Measurements from ENCODE around the gene QRFP. TPM values are rescaled to one million over a fixed set of nuclear protein-coding genes. Genes with fewer than 3 reads are reported as not detected.

QRFP gene
- total RNA-seq, 1 donor from 2014 or later: not detected

DNA sequence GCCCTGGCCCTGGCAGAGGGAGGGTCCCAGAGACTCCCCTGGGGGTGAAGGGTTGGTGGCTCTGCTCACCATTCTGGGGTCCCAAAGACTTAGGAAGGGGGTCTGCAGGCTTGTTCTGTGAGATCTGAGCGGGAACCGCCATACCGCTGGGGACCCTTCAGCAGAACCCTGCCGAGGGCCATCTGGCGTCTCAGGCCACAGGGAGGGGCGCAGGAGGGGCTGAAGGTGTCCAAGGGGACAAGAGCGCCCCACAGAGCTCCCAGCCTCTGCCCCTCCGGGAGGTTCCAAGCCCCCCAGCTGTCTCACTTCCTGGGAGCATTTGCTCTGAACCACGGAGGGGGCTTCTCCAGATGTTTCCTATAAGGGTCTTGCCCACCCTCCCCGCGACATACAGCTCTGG, 37.6 kb upstream of the QRFP start:
- no peak for DNase-seq (ENCODE audit: extremely low read depth, low read depth, low spot score)

DNA sequence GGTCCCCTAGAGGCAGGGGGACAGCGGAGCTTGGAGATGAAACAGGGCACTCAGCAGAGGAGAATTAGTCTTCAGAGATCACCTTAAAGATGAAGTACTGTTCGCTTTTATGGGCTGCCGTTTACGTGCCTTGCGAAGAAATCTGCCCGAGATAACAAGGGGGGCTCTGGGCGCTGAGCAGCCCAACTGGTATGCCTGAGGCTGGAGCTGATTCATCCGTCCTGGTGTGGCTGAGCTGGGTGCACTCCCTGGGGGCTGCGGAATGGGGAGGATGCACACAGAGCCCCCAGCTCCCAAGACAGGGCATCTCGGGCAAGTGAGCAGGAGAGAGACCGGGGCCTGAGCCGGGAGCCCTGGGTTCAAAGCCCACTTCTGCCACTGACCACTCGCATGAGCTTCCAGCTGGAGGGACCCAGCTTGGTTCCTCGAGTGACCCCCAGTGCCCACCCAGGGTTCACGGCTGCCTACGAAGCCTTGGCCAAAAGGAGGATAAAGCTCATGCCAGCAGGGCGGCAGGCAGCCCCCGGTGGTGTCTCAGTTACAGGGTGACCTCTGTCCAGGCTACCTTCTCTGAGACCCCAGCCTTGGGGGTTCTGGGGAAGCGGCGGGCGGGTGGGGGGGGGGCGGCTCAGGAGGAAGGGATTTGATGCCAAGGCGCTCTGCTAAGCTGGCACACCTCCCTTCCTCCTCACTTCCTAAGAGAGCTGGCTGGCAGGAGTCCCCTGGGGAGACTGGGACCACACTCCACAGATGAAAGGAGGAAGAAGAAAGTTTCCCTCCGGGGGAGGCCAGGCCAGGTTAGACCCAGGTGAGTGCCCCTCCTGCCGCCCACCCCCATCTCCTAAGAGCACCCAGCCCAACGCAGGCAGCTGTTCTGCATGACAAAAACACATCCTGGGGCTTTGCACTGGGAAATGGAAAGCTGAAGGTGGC, 36.8 kb upstream of the QRFP start:
- no peak for DNase-seq (ENCODE audit: extremely low read depth, low read depth, low spot score)

DNA sequence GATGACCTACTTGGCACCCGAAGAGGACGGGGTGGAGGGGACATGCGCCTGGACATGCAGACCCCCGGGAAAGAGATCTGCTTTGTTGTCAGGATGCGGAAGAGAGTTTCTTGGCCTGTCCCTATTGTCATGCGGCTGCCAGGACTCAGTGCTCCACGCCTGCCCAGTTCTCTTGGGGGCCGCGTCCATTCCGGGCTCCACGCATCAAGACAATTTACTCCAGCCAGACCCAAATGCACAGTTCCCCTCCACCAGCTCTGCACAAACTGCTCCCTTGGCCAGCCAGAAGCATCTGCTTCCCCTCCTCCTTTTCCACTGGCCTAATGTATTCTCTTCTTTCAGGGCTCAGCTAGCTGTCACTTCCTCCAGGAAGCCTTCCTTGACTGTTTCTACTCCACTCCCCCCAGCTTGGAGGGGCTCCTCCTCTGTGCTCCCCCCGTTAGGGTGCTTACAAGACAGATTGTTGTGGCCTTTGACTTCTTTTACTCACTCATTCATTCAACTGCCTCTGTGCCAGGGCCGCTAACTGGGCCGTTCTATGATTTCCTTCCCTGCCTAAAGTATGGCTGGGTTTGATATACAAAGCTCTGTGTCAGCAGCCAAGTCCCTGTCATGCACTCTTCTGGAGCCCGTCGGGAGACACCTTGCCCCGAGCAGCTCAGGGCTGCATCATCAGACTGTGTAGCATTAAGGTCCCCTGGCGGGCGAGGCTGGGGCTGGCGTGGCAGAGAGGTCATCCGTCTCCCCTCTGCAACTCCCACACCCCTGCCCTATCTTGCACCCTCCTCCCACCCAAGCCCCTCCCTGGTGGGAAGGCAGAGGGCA, 35.9 kb upstream of the QRFP start:
- DNase-seq (ENCODE audit: extremely low read depth, low read depth, low spot score): no peak

DNA sequence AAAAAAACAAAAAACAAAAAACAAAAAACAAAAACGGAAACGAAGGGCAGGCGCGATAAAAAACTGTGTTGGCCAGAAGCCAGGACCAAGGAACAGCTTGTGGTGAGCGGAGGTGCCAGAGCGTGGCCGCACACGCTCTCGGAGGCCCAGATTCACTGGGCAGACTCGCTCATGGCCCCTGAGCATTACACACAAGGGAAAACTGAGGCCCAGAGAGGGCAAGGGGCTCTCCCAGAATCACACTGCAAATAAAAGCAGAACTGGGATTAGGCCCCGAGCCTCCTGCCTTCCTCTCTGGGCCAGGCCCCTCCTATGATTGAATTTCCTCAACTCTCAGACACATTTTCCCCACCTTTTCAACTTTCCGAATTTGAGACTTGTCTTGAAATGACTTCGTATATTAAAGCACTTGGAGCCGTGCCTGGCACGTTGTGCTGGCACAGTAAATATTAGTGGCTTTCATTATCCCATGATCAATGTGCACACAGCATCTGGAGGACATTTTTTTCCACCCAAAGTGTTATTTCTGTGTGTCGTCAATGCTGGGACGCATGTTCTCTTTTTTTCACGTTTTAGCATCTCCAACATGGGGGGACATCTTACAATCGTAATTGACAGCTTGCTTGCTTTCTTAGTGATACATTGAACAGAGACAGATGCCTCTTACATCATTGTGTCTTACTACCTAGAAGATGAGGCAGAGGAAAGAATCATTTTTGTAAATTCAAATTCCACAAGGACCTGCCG, 35.1 kb upstream of the QRFP start:
- DNase-seq (ENCODE audit: extremely low read depth, low read depth, low spot score): no peak

DNA sequence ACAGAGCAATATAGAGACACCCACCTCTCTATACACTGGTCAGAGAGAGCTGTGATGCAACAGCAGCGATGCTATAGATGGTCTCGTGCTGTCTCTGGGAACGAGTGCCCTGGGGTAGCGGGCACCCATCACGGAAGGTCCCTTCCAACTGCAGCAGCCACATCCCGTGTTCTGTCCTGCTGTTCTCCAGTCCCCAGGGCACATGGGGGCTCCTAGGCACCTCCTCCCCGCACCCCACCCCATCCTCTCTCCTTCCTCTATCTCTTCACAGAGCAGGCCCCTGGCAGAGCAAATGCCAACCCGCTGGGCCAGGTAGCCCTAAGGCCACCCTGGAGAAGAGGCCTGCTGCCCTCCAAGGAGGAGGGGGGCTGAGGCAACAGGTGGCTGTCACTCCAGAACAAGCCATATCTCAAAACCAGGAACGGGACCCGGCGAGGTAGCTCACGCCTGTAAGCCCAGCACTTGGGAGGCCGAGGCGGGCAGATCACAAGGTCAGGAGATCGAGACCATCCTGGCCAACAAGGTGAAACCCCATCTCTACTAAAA, 34.3 kb upstream of the QRFP start:
- no peak for DNase-seq (ENCODE audit: extremely low read depth, low read depth, low spot score)

DNA sequence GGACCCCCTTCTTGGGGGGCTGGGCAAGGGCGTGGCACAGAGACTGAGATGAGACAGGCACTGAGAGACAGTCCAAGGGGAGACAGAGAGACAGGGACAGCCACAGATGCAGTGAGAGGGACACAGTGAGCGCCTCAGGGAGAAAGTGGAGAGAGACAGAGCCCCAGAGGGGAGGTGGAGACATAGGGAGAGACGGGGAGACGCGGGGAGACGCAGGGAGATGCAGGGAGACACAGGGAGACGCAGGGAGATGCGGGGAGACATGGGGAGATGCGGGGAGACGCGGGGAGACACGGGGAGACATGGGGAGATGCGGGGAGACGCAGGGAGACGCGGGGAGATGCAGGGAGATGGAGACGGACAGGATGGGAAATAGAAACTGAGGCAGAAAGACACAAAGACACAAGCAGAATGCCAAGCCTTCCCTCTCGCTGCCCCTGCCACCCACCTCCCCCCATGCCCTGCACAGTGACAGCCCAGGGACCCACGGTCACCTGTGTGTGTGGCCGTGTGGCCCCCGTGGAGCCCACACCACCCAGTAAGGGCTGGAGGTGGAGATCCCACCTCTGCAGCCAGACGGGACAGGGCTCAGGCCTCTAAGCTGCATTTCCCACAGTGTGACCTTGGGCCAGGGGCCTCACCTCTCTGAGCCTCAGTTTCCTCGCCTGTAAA, 33.7 kb upstream of the QRFP start:
- no peak for DNase-seq (ENCODE audit: extremely low read depth, low read depth, low spot score)

DNA sequence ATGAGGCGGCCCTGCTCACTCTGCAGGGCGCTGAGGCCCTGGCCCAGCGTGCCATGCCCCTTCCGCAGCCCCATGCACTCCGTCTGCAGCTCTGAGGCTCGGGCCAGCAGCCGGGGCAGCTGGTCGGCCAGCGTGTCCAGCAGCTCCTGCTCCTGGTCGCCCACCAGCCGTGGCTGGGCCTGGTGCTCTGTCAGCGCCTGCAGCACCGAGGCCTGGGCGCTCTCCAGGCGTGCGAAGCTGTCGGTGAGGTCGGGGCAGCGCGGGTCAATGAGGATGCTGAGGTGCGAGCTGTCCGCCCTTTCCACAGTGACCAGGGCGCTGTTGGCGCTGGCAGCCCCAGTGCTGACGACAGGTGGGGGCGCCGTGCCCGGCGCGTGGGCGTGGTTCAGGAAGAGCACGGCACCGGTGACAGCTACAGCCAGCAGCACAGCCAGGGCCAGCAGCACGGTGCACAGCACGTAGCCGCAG, 33.0 kb upstream of the QRFP start:
- no peak for DNase-seq (ENCODE audit: extremely low read depth, low read depth, low spot score)

DNA sequence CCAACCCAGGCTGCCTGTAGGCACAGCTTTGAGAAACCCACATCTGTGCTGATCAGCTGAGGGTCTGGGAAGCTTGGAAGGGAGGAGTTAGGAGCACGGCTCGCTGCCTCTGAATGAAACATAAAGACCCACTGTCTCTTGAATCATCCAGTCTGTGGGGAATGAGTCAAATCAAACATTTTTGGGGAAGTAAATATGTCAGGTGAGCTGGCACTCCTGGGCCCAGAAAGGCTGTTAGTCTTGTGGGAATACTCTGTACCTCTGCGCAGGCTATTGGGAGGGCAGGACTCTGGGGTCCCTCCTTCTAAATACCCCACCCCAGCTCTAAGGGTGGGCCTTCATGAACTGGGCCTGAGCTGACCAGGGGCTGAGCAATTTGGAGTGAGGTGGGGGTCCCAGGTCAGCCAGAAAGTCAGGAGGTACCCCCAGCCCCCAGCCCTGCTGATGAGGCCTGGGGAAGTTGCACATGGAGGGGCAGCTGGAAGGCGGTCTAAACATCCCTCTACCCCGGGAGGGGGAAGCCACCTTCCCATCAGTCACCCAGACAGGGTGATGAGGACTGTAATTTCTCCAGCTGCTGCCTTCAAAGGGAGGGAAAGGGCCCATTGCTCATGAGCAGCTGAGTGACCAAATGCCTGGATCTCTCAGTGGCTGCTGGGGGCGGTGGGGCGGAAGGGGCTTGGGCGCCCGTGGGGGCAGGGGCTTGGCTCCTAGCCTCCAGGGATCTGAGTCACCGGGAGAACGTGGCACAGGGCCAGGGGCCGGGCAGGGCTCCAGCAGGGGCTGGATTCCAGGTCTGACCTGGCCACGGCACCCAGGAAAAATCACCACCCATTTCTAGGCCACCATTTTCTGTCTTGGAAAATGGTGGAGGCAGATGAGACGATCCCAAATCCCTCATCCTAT, 31.6 kb upstream of the QRFP start:
- no peak for DNase-seq (ENCODE audit: extremely low read depth, low read depth, low spot score)

DNA sequence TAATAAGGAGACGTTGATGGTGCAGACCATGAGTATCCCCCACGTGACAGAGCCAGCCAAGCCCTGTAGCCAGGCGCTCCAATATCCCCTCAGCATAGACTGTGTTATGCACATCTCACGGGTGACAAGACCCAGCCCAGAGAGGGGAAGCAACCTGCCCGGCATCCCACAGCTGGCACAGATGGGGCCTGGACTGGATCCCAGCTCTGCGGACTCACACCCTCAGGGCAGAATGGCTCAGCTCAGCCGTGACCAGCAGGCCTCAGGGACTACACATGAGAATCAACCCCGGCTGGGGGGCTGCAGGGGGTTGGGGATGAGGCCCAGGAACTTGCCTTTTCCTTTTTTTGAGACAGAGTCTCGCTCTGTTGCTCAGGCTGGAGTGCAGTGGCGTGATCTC, 30.7 kb upstream of the QRFP start:
- no peak for DNase-seq (ENCODE audit: extremely low read depth, low read depth, low spot score)

DNA sequence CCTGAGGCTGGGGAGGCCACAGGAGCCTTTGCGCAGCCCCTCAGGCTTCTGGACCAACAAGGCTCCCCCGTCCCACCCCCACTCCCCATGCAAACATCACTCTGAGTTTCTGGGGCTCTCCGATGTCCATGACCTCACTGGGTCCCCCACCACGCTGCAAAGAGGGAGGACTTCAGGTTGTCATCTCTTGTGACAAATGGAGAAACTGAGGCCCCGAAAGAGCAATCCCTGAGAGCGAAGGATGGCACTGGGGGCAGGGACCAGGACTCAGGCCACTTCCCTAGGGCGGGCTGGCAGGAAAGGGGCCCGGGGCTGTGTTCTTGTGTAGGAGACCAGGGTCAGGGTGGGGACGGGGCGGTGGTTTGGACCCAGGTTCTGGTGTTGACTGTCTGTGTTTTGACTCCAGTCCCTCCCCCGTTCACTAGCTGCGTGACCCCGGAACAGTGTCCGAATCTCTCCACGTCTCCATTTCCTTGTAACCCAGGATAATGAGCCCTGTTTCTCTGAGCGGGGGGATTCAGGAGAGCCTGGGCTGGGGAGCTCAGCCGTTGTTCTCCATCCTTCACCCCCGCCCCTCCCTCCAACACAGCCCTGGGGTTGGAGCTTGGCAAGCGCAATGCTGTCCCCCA, 28.6 kb upstream of the QRFP start:
- DNase-seq (ENCODE audit: extremely low read depth, low read depth, low spot score): no peak

DNA sequence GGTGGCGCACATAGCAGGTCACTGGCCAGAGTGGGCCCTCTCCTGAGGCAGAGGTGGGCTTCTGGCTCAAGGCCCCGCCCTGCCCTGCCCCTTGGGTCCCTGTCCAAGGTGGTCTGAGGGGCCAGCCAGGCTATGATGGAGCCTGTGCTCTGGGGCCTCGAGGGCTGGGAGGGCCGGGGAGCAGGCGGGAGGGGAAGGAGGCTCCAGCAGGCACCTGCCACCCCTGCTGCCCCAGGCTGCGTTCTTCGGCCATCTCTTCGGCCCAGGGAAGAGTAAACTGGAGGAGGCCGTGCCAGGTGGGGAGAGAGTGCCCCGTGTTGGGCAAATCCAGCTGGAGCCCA, 27.8 kb upstream of the QRFP start:
- DNase-seq (ENCODE audit: extremely low read depth, low read depth, low spot score): no peak

DNA sequence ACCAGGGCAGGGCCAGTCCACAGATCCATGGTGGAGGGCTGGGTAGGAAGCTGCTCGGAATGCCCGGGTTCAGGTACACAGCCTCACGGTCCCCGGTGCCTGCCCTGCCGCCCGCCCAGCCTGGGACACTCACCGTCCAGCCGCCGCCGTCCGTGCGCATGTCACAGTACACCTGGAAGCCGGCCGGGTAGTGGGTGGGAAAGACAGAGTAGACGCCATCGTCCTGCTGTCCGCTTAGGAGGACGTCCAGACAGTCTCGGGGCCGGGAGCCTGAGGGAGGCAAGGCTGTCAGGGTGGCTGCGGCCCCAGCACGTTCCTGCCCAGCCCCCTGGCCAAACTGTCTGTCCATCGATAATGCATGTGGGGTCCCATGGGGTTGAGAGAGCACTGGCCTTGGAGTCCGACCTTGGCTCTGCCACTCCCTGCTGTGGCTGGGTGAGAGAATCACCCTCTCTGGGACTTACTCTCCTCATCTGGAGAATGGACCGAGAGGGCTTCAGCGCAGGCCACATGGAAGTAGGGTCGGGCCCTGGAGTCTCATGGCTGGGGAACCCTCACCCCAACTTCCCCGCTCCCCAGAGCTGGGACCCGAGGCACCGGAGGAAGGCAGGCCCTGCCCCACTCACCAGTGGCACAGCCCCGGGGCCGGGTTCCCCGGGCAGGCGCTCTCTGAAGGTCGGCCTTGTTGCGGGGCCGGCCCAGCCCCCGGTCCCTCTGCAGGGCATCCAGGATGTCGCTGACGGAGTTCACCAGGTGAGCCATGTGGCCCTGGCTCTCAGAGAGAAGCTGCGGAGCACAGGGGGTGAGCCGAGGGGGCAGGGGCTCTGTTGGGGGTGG, 27.2 kb upstream of the QRFP start:
- DNase-seq (ENCODE audit: extremely low read depth, low read depth, low spot score): no peak

DNA sequence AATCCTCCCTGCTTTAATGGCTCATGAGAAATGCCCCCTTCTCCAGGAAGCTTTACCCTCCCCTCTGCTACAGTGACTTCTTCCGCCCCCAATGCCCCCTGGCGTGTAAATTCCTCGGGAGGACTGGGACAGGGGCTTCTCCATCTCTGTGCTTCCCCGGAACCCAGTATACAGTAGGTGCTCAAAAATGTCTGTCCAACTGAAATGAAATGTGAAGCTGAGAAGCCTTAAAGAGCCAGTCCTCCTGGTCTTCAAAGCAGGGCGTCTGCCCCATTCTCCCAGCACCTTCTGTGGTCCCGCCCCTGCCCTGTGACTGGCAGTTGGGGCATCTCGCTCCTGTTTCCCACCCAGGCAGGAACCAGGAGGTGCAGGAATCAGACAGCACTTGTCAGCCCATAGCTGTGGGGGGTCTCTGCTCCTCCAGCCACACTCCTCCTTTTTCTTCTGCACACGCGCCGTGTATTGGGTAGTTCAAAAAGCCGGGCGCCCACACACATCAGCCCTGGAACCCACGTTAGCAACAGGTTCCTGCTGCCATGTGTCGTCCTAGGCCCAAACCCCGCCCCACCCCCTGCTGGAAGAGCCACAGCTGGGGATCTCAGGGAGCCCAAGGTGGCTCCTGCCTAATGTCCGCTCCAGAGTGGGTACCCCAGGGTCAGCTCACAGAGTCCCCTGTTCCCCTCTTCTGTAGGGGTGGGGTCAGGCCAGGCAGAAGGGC, 26.4 kb upstream of the QRFP start:
- no peak for DNase-seq (ENCODE audit: extremely low read depth, low read depth, low spot score)

DNA sequence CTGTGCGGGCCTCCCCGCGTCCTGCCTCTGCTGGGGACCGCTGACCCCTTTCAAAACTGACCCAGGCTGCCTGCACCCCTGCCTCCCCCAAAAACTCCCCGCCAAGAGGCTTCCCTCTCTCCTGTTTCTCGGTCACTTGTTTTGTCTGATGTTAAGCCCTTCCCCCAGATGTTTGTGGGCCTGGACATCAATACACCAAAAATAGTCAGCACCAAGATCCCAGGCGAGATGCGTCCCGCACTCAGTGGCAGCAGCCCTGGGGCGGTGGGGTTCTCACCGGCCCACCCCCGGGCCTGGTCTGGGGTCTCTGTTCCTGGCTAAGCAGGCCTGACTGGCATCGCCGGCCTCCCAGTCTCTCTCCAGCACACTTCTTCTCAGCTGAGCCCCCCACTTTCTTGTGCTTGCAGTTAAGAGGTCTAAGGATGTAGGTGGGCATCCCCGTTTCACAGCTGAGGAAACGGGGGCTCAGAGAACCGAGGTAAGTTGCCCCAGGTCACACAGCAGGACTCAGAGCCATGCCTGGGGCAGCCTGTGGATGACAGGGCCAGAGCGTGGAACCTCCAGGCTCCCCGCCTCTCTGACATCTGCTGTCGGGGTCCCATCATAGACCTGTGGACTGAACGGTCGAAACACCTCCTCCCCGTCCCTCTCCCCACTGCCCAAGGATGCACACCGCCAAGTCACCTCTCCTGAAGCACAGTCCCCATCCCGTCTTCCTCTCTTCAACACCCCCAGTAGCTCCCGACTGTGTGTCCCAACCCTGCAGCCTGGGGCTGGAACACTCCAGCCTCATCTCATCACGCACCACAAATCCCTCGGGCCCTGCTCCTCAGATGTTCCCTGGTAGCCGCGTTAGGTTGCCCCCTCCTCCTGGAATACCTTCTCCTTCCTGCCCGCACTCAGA, 25.6 kb upstream of the QRFP start:
- no peak for DNase-seq (ENCODE audit: extremely low read depth, low read depth, low spot score)

DNA sequence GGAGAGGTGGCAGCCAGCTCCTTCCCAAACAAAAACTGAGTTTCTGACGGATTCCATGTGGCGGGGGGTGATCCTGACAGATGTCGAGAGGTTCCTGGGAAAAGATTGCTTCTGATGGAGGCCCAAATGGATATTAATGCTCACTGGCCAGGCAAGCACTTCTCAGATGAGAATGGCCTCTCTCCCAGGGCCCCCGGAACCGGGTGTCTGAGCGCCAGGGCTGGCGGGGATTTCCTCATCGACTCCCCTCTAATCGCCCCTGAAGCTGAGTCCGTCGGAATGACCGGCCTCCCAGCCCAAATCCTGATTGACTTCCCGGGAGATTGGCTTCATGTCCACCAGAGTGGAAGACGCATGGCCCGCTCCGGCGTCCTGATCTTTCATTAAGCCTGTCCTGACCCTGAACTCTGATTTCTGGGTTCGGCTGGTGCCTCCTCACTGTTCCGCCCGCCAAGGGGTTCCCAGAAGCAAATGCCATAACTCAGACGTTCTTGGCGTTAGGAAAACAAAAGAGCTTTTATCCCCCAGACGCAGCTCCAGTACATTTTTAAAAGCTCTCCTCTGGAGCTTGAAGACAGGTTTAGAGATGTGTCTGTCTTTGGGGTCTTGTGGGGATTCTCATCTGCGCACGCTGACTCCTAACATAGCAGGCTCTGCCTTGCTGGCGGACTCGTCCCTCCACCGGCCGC, 24.8 kb upstream of the QRFP start:
- no peak for DNase-seq (ENCODE audit: extremely low read depth, low read depth, low spot score)
